GM12878 (cell line): ENCODE measurements around the gene MACROD2. TPM values are rescaled to one million over a fixed set of nuclear protein-coding genes. Genes with fewer than 3 reads are reported as not detected.

Experiments used
- ATAC-seq: fragments of 200-7000 bp; cut with Tn5 transposase; 3 replicates; pipeline ENCODE4 v1.9.1; 2020; ENCODE audit warnings: mild to moderate bottlenecking, moderate library complexity
- BruUV-seq: library from RNA; stranded (reverse); fragments of 400-500 nt; replicated peaks from 2 replicates; lab custom pipeline; 2021; lab: Mats Ljungman, UMichigan
- CTCF ChIA-PET: fragments of 300-600 bp; sonication (Branson Sonifier 250); formaldehyde crosslinking; extraction: SDS; loops from one replicate; lab custom pipeline; 2021; ENCODE audit warnings: inconsistent platforms; lab: Yijun Ruan, JAX
- POLR2A ChIA-PET: fragments of 350-600 bp; formaldehyde crosslinking; extraction: SDS; loops from one replicate; lab custom pipeline; 2021; ENCODE audit warnings: inconsistent platforms; lab: Charles Lee
- RAD21 ChIA-PET: fragments of 300-600 bp; sonication (Branson Sonifier 250); formaldehyde crosslinking; loops from one replicate; lab custom pipeline; 2023; ENCODE audit warnings: antibody characterized with exemption; ENCODE audit not compliant: unreplicated experiment; lab: Charles Lee
- SMC1A ChIA-PET: fragments of 300-600 bp; sonication (Branson Sonifier 250); formaldehyde crosslinking; loops from one replicate; lab custom pipeline; 2023; ENCODE audit not compliant: unreplicated experiment, uncharacterized antibody; lab: Charles Lee
- DNase-seq: peaks from one replicate; pipeline ENCODE4 v3.0.0-alpha.2; 2011; ENCODE audit warnings: low read depth, low spot score
- FAIRE-seq: peaks from 3 replicates; lab custom pipeline; 2011; peaks lifted over from hg19 to GRCh38; lab: Jason Lieb, UNC
- H2AFZ ChIP-seq: 2 replicates; pipeline ENCODE4 v1.6.0; 2011; ENCODE audit warnings: low read depth, low read length, control low read depth; ENCODE audit not compliant: control insufficient read depth
- H3K27ac ChIP-seq: 2 replicates; pipeline ENCODE4 v1.5.1; 2011; ENCODE audit warnings: control low read depth; ENCODE audit not compliant: control insufficient read depth, insufficient read depth
- H3K27me3 ChIP-seq, 2 experiments: replicated peaks in 1 of 2; 2 replicates each; pipeline versions ENCODE4 v1.6.0 to v1.6.1; 2011; ENCODE audit warnings: low read length in 1 of 2; ENCODE audit not compliant: control insufficient read depth in 2 of 2, insufficient read depth in 2 of 2
- H3K36me3 ChIP-seq, 2 experiments: 2 replicates each; pipeline ENCODE4 v1.5.1; 2011; ENCODE audit warnings: low read length in 1 of 2; ENCODE audit not compliant: control insufficient read depth in 2 of 2, insufficient read depth in 2 of 2
- H3K4me1 ChIP-seq: 2 replicates; pipeline ENCODE4 v1.6.1; 2011; ENCODE audit warnings: mild to moderate bottlenecking, low read length, moderate library complexity, mixed read lengths; ENCODE audit not compliant: control insufficient read depth, insufficient read depth
- H3K4me2 ChIP-seq: 2 replicates; pipeline ENCODE4 v1.6.0; 2011; ENCODE audit warnings: control low read depth; ENCODE audit not compliant: control insufficient read depth, insufficient read depth
- H3K4me3 ChIP-seq: fragments of 200-600 bp; sonication (generic); 2 replicates; pipeline ENCODE4 v1.5.1; 2016
- H3K79me2 ChIP-seq: 2 replicates; pipeline ENCODE4 v1.6.0; 2011; ENCODE audit warnings: low read length; ENCODE audit not compliant: control insufficient read depth, insufficient read depth
- H3K9ac ChIP-seq: 2 replicates; pipeline ENCODE4 v1.8.0; 2011; ENCODE audit warnings: low read length, control low read depth, mixed read lengths; ENCODE audit not compliant: control insufficient read depth, insufficient read depth
- H3K9me3 ChIP-seq: replicated peaks from 3 replicates; pipeline ENCODE4 v1.5.1; 2011; ENCODE audit warnings: mild to moderate bottlenecking, low read length; ENCODE audit not compliant: control insufficient read depth, insufficient read depth
- H4K20me1 ChIP-seq: 2 replicates; pipeline ENCODE4 v1.6.0; 2011; ENCODE audit not compliant: control insufficient read depth, insufficient read depth
- ATF3 ChIP-seq: IDR thresholded peaks from 2 replicates; pipeline ENCODE4 v1.6.1; 2011; ENCODE audit warnings: low read depth, mild to moderate bottlenecking, low read length, moderate library complexity, borderline replicate concordance; ENCODE audit errors: extremely low read depth
- BCL11A ChIP-seq: IDR thresholded peaks from 2 replicates; pipeline ENCODE4 v1.6.1; 2011; ENCODE audit warnings: low read depth, low read length
- ESRRA ChIP-seq: IDR thresholded peaks from 2 replicates; pipeline ENCODE4 v1.6.1; 2012; ENCODE audit warnings: mild to moderate bottlenecking, low read length, improper control_type of control experiment
- FOXK2 ChIP-seq: fragments of 450-650 bp; IDR thresholded peaks from 2 replicates; pipeline ENCODE4 v1.6.1; 2017; ENCODE audit warnings: mild to moderate bottlenecking, moderate library complexity
- HSF1 ChIP-seq: fragments of 150-350 bp; IDR thresholded peaks from 2 replicates; pipeline ENCODE4 v1.6.1; 2014; ENCODE audit warnings: mild to moderate bottlenecking, low read depth, low read length
- MTA2 ChIP-seq: fragments of 450-650 bp; IDR thresholded peaks from 2 replicates; pipeline ENCODE4 v1.6.1; 2016; ENCODE audit warnings: low read depth, mild to moderate bottlenecking, moderate library complexity
- PKNOX1 ChIP-seq: fragments of 450-650 bp; IDR thresholded peaks from 2 replicates; pipeline ENCODE4 v1.6.1; 2016; ENCODE audit warnings: mild to moderate bottlenecking
- RCOR1 ChIP-seq: conservative IDR thresholded peaks from 2 replicates; pipeline ENCODE4 v1.6.1; 2012; ENCODE audit warnings: low read depth, low read length, improper control_type of control experiment
- RUNX3 ChIP-seq: IDR thresholded peaks from 2 replicates; pipeline ENCODE4 v1.6.1; 2012; ENCODE audit warnings: low read length, inconsistent platforms
- SMAD5 ChIP-seq: IDR thresholded peaks from 2 replicates; pipeline ENCODE4 v1.6.1; 2016; ENCODE audit warnings: antibody characterized with exemption, low read depth
- SREBF1 ChIP-seq: IDR thresholded peaks from 2 replicates; pipeline ENCODE4 v1.6.1; 2012; ENCODE audit warnings: mild to moderate bottlenecking, low read length
- TAF1 ChIP-seq: IDR thresholded peaks from 2 replicates; pipeline ENCODE4 v1.6.1; 2011; ENCODE audit warnings: mild to moderate bottlenecking, low read depth, low read length, borderline replicate concordance
- ZBTB40 ChIP-seq: fragments of 450-650 bp; IDR thresholded peaks from 2 replicates; pipeline ENCODE4 v1.6.1; 2016; ENCODE audit warnings: mild to moderate bottlenecking, moderate library complexity, borderline replicate concordance
- ZNF592 ChIP-seq: fragments of 450-650 bp; IDR thresholded peaks from 2 replicates; pipeline ENCODE4 v1.6.1; 2017; ENCODE audit warnings: mild to moderate bottlenecking, moderate library complexity
- ZSCAN29 ChIP-seq: fragments of 450-650 bp; IDR thresholded peaks from 2 replicates; pipeline ENCODE4 v1.6.1; 2017; ENCODE audit warnings: mild to moderate bottlenecking, moderate library complexity
- WGBS: methylation state at CpG from one replicate; pipeline ENCODE4 v1.1.6; 2016; ENCODE audit warnings: low lambda C conversion rate; ENCODE audit not compliant: insufficient replicate concordance, insufficient coverage; ENCODE audit errors: missing lambda C conversion rate; 5-methylcytosine and 5-hydroxymethylcytosine counted together
- in situ Hi-C: fragments of 300-500 bp; cut with MboI; formaldehyde crosslinking; loops from 9 replicates; pipeline ENCODE4 v1.14.3; 2018; ENCODE audit warnings: mixed read lengths
- intact Hi-C: fragments of 100-400 bp; cut with micrococcal nuclease; formaldehyde crosslinking; loops from one replicate; pipeline ENCODE4 v1.14.2; 2022; ENCODE audit not compliant: unreplicated experiment
- polyA plus RNA-seq, 11 experiments: library from polyadenylated mRNA; depleted of rRNA in 4 of 11; unstranded in 6 of 11; stranded (reverse) in 5 of 11; fragments of >200 nt; fragmentation: Nextera tagmentation in 4 of 11; fragmentation: Illumina TruSeq in 1 of 11; extraction: Ambion mirVana in 4 of 11; extraction: Trizol in 1 of 11; gene quantifications; 1 replicate in 1 of 11; 2 replicates in 10 of 11; pipeline versions ENCODE4 v1.2.1 to v1.2.3, GENCODE V29; 2011 to 2016; ENCODE audit warnings: inconsistent platforms in 2 of 11, missing spikeins in 2 of 11, low read depth in 1 of 11
- total RNA-seq, 4 experiments: library from RNA; depleted of rRNA in 3 of 4; stranded (reverse); fragments of >200 nt in 3 of 4; fragmentation: Illumina TruSeq in 1 of 4; extraction: Trizol in 1 of 4; gene quantifications; 2 replicates each; pipeline versions ENCODE4 v1.2.1 to v1.2.3, GENCODE V29; 2013 to 2021

Gene MACROD2
- total and polyA plus RNA-seq, 10 of the 15 experiments (the other 5 are each of a cell fraction or from before 2014, with no cell fraction given), result 1.1 to 21.5 (median 2.2) TPM

GRCh38 chr20:15818651-15819071 lies 1823.3 kb downstream of the MACROD2 start:
- Histone ChIP-seq H3K9ac (no peak overlapping the region), H4K20me1 (no peaks in the 10 kb centered on the region), H2AFZ (no peak overlapping the region), H3K27ac (no peak overlapping the region), H3K79me2 (no peaks in the 10 kb centered on the region), H3K9me3 (no peaks in the 10 kb centered on the region), H3K4me1 (no peaks in the 10 kb centered on the region), H3K36me3 (no peaks in the 10 kb centered on the region), H3K4me2 (no peak overlapping the region), H3K4me3 (no peak overlapping the region), H3K27me3 (no peaks in the 10 kb centered on the region)
- DNase-seq, result no peak
- intact Hi-C loops (no loop called here), in situ Hi-C loops (no loop called here)
- RAD21 ChIA-PET, result no interaction called here
- no TSS peak for BruUV-seq
- FAIRE-seq, result no peak
- 49% methylated on average over 4 of the region's 4 CpGs for WGBS
- SMC1A ChIA-PET, result no interaction called here
- CTCF ChIA-PET, result no interaction called here
- POLR2A ChIA-PET, result no interaction called here
- no peak for ATAC-seq
- no peak for TF ChIP-seq TAF1
- TF ChIP-seq FOXK2, result no peak
- no peak for TF ChIP-seq ATF3
- no peak for TF ChIP-seq ZSCAN29
- TF ChIP-seq SMAD5, result no peak
- no peak for TF ChIP-seq PKNOX1
- no peak for TF ChIP-seq MTA2
- TF ChIP-seq SREBF1, result no peak
- no peak for TF ChIP-seq RUNX3
- no peak for TF ChIP-seq ZNF592
- no peak for TF ChIP-seq ZBTB40
- no peak for TF ChIP-seq ESRRA
- no peak for TF ChIP-seq RCOR1
- TF ChIP-seq BCL11A, result no peak
- TF ChIP-seq HSF1, result no peak
